Chondrocyte (in vitro differentiated cells): ENCODE results near the gene SSBP3. TPM values are rescaled to one million over a fixed set of nuclear protein-coding genes. Genes with fewer than 3 reads are reported as not detected.

Source experiments
- DNase-seq: peaks from one replicate; pipeline ENCODE4 v3.0.0; 2021; ENCODE audit warnings: mixed read lengths, low spot score
- H3K27ac Mint-ChIP-seq: one replicate; pipeline ENCODE4 v1.8.0; 2021; ENCODE audit warnings: mild to moderate bottlenecking, moderate library complexity, mixed read lengths; ENCODE audit not compliant: unreplicated experiment
- H3K27me3 Mint-ChIP-seq: 2 replicates; pipeline ENCODE4 v1.8.0; 2021; ENCODE audit warnings: low read depth, mixed read lengths
- H3K36me3 Mint-ChIP-seq: 2 replicates; pipeline ENCODE4 v1.8.0; 2021; ENCODE audit warnings: low read depth, mixed read lengths
- H3K4me1 Mint-ChIP-seq: 2 replicates; pipeline ENCODE4 v1.8.0; 2021; ENCODE audit warnings: low read depth, mild to moderate bottlenecking, mixed read lengths
- H3K4me3 Mint-ChIP-seq: one replicate; pipeline ENCODE4 v1.8.0; 2021; ENCODE audit warnings: mild to moderate bottlenecking, moderate library complexity, mixed read lengths; ENCODE audit not compliant: unreplicated experiment
- H3K9me3 Mint-ChIP-seq: 2 replicates; pipeline ENCODE4 v1.8.0; 2021; ENCODE audit warnings: low read depth, mixed read lengths
- total RNA-seq: library from RNA; stranded (reverse); gene quantifications from 3 replicates; pipeline ENCODE4 v1.2.1, GENCODE V29; 2021
- TF ChIP-seq, protein P1 (sequence below): fragments of 200-600 bp; sonication (generic); IDR thresholded peaks from 2 replicates; pipeline ENCODE4 v1.5.0; 2021; ENCODE audit warnings: antibody characterized with exemption, mild to moderate bottlenecking, moderate library complexity

SSBP3 gene
- total RNA-seq, 1 donor from 2014 or later = 22.0 TPM

DNA sequence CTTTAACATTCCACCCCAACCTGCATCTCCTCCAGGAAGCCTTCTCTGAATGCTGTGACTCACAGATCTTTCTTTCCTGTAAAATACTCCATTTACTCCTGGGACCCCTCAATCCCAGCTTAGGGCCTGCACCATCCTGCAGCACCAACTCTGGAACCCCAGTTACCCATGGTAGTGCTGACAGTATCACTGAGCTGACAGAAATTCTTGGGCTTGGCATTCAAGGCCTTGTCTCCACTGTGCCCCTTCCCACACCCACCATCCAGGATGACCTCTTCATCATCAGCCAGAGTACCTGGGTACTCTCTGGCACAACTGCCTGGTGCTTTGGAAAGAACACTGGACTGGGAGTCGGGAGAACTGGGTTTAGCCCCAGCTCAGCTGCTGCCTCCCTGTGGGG, 214.7 kb downstream of the SSBP3 start:
- Mint-ChIP-seq H3K36me3 (peaks cover 15% of the 10 kb centered on the region), H3K27me3 (no peaks in the 10 kb centered on the region), H3K9me3 (no peaks in the 10 kb centered on the region), H3K4me3 (no peak overlapping the region), H3K27ac (no peak overlapping the region), H3K4me1 (no peaks in the 10 kb centered on the region)
- DNase-seq = no peak
- TF ChIP-seq, protein P1, sequence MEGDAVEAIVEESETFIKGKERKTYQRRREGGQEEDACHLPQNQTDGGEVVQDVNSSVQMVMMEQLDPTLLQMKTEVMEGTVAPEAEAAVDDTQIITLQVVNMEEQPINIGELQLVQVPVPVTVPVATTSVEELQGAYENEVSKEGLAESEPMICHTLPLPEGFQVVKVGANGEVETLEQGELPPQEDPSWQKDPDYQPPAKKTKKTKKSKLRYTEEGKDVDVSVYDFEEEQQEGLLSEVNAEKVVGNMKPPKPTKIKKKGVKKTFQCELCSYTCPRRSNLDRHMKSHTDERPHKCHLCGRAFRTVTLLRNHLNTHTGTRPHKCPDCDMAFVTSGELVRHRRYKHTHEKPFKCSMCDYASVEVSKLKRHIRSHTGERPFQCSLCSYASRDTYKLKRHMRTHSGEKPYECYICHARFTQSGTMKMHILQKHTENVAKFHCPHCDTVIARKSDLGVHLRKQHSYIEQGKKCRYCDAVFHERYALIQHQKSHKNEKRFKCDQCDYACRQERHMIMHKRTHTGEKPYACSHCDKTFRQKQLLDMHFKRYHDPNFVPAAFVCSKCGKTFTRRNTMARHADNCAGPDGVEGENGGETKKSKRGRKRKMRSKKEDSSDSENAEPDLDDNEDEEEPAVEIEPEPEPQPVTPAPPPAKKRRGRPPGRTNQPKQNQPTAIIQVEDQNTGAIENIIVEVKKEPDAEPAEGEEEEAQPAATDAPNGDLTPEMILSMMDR = no peak

DNA sequence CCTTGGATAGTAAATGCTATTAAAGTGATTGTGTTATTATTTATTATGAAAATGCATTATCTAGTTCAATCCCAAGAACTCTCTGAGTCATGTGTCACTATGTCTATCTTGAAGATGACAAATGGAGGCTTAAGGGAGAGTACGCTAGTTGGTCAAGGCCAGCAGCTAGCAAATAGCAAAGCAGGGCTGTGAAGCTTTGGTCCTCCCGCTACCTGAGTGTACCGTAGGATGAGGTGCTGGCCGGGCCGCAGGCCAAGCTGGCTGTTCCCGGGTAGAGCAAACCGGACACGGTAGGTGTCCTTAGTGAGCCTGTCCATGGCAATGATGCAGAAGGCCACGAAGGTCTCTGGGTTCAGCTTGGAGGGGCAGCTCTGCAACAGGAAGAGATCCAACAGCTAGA, 215.7 kb downstream of the SSBP3 start:
- no peaks in the 10 kb centered on the region for H3K27me3 Mint-ChIP-seq
- no peak overlapping the region for H3K4me3 Mint-ChIP-seq
- H3K4me1 Mint-ChIP-seq = no peaks in the 10 kb centered on the region
- peaks cover 20% of the 10 kb centered on the region for H3K36me3 Mint-ChIP-seq
- peaks cover 2% of the 10 kb centered on the region for H3K9me3 Mint-ChIP-seq
- H3K27ac Mint-ChIP-seq = no peak overlapping the region
- TF ChIP-seq, protein P1 = no peak
- DNase-seq = no peak

DNA sequence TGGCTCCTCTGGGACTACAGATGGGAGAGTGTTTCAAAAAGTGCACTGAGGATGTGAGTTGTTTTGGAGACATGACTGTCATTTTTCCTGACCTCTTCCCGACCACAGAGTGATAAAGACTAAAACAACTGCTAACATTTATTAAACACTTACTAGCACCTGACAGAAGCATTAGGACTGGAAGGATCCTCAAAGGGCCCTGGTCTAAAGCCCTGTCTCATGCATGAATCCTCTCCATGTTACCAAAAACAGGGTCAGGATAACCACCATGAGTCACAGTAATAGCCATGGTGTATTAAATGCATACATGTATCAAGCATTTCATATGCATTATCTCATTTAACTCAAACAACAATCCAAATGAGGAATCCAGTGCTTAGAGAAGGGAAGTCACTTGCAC, 217.9 kb downstream of the SSBP3 start:
- no peak for DNase-seq
- Mint-ChIP-seq H3K4me3 (no peak overlapping the region), H3K27ac (no peak overlapping the region), H3K4me1 (no peaks in the 10 kb centered on the region), H3K36me3 (peaks cover 22% of the 10 kb centered on the region), H3K27me3 (no peaks in the 10 kb centered on the region), H3K9me3 (peaks cover 2% of the 10 kb centered on the region)
- TF ChIP-seq, protein P1 = no peak

DNA sequence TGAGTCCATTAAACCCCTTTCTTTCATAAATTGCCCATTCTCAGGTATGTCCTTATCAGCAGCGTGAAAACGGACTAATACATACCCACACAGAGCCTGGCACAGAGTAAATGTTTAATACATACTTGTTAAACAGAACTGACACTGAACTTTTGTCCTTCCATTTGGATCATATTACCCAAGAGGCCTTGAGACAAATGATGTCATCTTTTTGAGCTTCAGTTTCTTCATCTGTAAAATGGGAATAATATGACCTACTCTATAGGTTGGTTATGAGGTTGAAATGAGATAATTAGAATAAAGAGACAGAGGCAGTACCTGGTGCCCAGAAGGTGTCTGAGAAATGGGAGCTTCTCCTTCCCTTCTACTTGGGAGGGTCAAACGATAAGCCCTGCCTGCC, 220.1 kb downstream of the SSBP3 start:
- Mint-ChIP-seq H3K27ac (no peak overlapping the region), H3K9me3 (peaks cover 2% of the 10 kb centered on the region), H3K4me3 (no peak overlapping the region), H3K36me3 (peaks cover 15% of the 10 kb centered on the region), H3K27me3 (no peaks in the 10 kb centered on the region), H3K4me1 (no peaks in the 10 kb centered on the region)
- TF ChIP-seq, protein P1 = no peak
- DNase-seq = no peak

DNA sequence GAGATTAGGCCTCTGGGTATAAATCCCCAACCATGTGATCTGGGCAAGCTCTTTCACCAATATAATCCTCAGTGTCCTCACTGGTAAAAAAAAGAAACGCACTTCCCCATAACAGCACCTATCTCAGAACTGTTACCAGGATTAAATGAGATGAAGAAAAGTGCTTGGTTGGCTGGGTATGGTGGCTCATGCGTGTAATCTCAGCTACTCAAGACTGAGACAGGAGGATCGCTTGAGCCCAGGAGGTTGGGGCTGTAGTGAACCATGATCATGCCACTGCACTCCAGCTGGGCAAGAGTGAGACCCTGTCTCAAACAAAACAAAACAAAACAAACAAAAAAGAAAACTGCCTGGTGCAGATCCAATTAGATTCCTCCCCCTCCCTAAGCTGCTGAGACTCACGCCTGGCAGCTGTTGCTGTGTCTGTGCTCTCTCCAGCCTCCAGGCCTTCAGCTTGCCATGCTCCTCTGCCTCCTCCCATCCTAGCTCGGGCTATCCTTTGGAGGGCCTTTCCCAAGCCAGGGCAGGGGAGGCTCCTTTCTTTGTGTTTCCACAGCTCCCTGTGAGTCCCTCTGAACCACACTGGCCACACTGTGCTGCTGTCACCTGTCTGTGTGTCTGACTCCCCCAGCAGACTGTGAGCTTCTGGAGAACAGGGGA, 225.4 kb downstream of the SSBP3 start:
- peak; percentile 60 for DNase-seq
- Mint-ChIP-seq H3K36me3 (peaks cover 4% of the 10 kb centered on the region), H3K9me3 (peaks cover under 1% of the 10 kb centered on the region), H3K27ac (no peak overlapping the region), H3K4me1 (no peaks in the 10 kb centered on the region), H3K27me3 (no peaks in the 10 kb centered on the region), H3K4me3 (no peak overlapping the region)
- TF ChIP-seq, protein P1 = no peak
